Breast epithelium (tissue), 4 donors: ENCODE measurements around the gene CCDC88B. TPM values are rescaled to one million over a fixed set of nuclear protein-coding genes. Genes with fewer than 3 reads are reported as not detected.

Experiments used
- DNase-seq, 2 donors: peaks; one replicate each; pipeline ENCODE4 v3.0.0-alpha.2; 2019; ENCODE audit warnings: low spot score in 2 of 2
- H3K27ac ChIP-seq, 2 donors: fragments of 200-600 bp; sonication (generic) in 1 of 2; one replicate each; pipeline ENCODE4 v1.5.1; 2016 to 2019; ENCODE audit warnings: mild to moderate bottlenecking in 1 of 2
- H3K27me3 ChIP-seq, 2 donors: fragments of 200-600 bp; sonication (generic) in 1 of 2; one replicate each; pipeline versions ENCODE4 v1.5.1 to v1.6.0; 2017 to 2019; ENCODE audit warnings: control low read depth in 1 of 2, mild to moderate bottlenecking in 1 of 2
- H3K36me3 ChIP-seq: fragments of 200-600 bp; one replicate; pipeline ENCODE4 v1.5.1; 2019
- H3K4me1 ChIP-seq, 2 donors: fragments of 200-600 bp; sonication (generic); one replicate each; pipeline ENCODE4 v1.5.1; 2016 to 2019; ENCODE audit warnings: control low read depth in 1 of 2
- H3K4me3 ChIP-seq, 3 donors: fragments of 200-600 bp; sonication (generic); 1 replicate in 2 of 3; 2 replicates in 1 of 3; pipeline ENCODE4 v1.5.1; 2016 to 2019; ENCODE audit warnings: mild to moderate bottlenecking in 3 of 3, moderate library complexity in 2 of 3
- H3K9me3 ChIP-seq, 2 donors: fragments of 200-600 bp; sonication (generic) in 1 of 2; one replicate each; pipeline ENCODE4 v1.5.1; 2016 to 2019; ENCODE audit warnings: control low read depth in 1 of 2
- POLR2A ChIP-seq: fragments of 450-650 bp; IDR thresholded peaks from one replicate; pipeline ENCODE4 v1.6.1; 2016; ENCODE audit warnings: antibody characterized with exemption, mild to moderate bottlenecking, moderate library complexity
- POLR2AphosphoS5 ChIP-seq, 3 donors: sonication (generic); formaldehyde crosslinking; IDR thresholded peaks; one replicate each; pipeline ENCODE4 v1.6.1; 2017; ENCODE audit warnings: antibody characterized with exemption in 3 of 3
- intact Hi-C: fragments of 100-400 bp; cut with DNase I; formaldehyde crosslinking; loops from one replicate; pipeline ENCODE4 v1.15.1; 2023; ENCODE audit warnings: low total_unique reads
- total RNA-seq, 3 donors: library from RNA; depleted of rRNA; stranded (reverse); fragments of >200 nt; gene quantifications; one replicate each; pipeline ENCODE4 v1.1.0, GENCODE V29; 2016
- TF ChIP-seq, protein P1 (sequence below), 3 donors: fragments of 450-650 bp; IDR thresholded peaks; one replicate each; pipeline ENCODE4 v1.5.1; 2016 to 2017; ENCODE audit warnings: antibody characterized with exemption in 3 of 3, mild to moderate bottlenecking in 3 of 3, moderate library complexity in 3 of 3

CCDC88B gene
- total RNA-seq, 3 donors from 2014 or later, result 3.3 to 10.7 (median 5.9) TPM

- no peaks in the 10 kb centered on the region for H3K36me3 ChIP-seq
These were observed 22.6 kb upstream of the CCDC88B start, which contains the start of gene TRMT112 for GRCh38 chr11:64317325-64317960. TRMT112 (minus strand) TSS chr11:64317559; CDS start chr11:64317526, 33 bp downstream.

DNA sequence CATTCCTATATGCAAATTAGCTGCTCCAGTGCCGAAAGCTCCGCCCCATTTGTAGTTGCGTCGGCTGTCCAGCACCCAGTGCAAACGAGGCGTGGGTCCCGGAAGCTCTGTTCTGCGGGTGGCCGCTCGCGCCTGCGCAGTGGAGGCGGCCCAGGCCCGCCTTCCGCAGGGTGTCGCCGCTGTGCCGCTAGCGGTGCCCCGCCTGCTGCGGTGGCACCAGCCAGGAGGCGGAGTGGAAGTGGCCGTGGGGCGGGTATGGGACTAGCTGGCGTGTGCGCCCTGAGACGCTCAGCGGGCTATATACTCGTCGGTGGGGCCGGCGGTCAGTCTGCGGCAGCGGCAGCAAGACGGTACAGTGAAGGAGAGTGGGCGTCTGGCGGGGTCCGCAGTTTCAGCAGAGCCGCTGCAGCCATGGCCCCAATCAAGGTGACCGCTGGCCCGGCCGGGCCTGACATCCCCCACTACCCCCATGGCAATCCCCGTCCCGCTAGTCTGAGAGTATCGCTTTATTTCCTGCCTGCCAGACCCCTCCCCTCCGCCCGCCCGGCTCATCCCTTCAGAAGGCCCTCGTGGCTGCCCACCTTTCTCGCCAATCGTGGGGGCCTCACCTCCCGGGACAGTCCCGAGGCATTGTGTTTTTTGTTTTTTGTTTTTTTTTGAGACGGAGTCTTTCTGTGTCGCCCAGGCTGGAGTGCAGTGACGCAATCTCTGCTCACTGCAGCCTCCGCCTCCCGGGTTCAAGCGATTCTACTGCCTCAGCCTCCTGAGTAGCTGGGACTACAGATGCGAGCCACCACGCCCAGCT lies 21.8 kb upstream of the CCDC88B start, which contains the start of gene PRDX5:
PRDX5 (plus strand) TSS at position 161 of the 805 bp plus-strand sequence; CDS start at position 256, 95 bp downstream.
- H3K36me3 ChIP-seq, result no peaks in the 10 kb centered on the region
- no peaks in the 10 kb centered on the region for H3K27me3 ChIP-seq
- H3K9me3 ChIP-seq, result no peaks in the 10 kb centered on the region
- peaks cover 0 to 14% of the 10 kb centered on the region in 2 donors for H3K4me1 ChIP-seq
- DNase-seq, result peak; percentile 94 to 96
- H3K4me3 ChIP-seq, result peak within 1 kb of the TSS; percentile 78 to 97 (median 95)
- intact Hi-C loops, result no loop called here
- TF ChIP-seq, protein P1, sequence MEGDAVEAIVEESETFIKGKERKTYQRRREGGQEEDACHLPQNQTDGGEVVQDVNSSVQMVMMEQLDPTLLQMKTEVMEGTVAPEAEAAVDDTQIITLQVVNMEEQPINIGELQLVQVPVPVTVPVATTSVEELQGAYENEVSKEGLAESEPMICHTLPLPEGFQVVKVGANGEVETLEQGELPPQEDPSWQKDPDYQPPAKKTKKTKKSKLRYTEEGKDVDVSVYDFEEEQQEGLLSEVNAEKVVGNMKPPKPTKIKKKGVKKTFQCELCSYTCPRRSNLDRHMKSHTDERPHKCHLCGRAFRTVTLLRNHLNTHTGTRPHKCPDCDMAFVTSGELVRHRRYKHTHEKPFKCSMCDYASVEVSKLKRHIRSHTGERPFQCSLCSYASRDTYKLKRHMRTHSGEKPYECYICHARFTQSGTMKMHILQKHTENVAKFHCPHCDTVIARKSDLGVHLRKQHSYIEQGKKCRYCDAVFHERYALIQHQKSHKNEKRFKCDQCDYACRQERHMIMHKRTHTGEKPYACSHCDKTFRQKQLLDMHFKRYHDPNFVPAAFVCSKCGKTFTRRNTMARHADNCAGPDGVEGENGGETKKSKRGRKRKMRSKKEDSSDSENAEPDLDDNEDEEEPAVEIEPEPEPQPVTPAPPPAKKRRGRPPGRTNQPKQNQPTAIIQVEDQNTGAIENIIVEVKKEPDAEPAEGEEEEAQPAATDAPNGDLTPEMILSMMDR (IDR thresholded peaks at IDR 0.05), result peak; percentile 2 to 32 (median 21)
- TF ChIP-seq POLR2AphosphoS5 (IDR thresholded peaks at IDR 0.05), result peak in 2 of 3 donors; percentile 60 to 85
- peak; percentile 93 for TF ChIP-seq POLR2A
- peak within 1 kb of the TSS; percentile 98 to 99 for H3K27ac ChIP-seq

More at GRCh38 chr11:64317325-64317960, 22.6 kb upstream of the CCDC88B start, which contains the start of gene TRMT112:
- no peaks in the 10 kb centered on the region for H3K9me3 ChIP-seq
- peak within 1 kb of the TSS; percentile 98 to 99 for H3K27ac ChIP-seq
- H3K4me3 ChIP-seq, result peak within 1 kb of the TSS; percentile 78 to 97 (median 95)
- TF ChIP-seq, protein P1 (IDR thresholded peaks at IDR 0.05), result peak in 1 of 3 donors; percentile 6
- TF ChIP-seq POLR2A, result peak; percentile 81
- peak; percentile 91 to 98 (median 92) for TF ChIP-seq POLR2AphosphoS5 (IDR thresholded peaks at IDR 0.05)
- peaks cover 0 to 14% of the 10 kb centered on the region in 2 donors for H3K4me1 ChIP-seq
- H3K27me3 ChIP-seq, result no peaks in the 10 kb centered on the region
- intact Hi-C loops, result no loop called here
- DNase-seq, result peak; percentile 97 to 99

GRCh38 chr11:64318766-64319761 lies 20.9 kb upstream of the CCDC88B start:
- H3K9me3 ChIP-seq, result no peaks in the 10 kb centered on the region
- no peaks in the 10 kb centered on the region for H3K36me3 ChIP-seq
- H3K27ac ChIP-seq, result peak overlapping the region; percentile 98 to 99
- no peak for DNase-seq
- H3K27me3 ChIP-seq, result no peaks in the 10 kb centered on the region
- intact Hi-C loops, result no loop called here
- H3K4me1 ChIP-seq, result peaks cover 0 to 14% of the 10 kb centered on the region in 2 donors
- H3K4me3 ChIP-seq, result peak overlapping the region; percentile 78 to 97 (median 95)
- TF ChIP-seq POLR2A, result no peak

GRCh38 chr11:64320556-64320955 lies 19.4 kb upstream of the CCDC88B start:
- Histone ChIP-seq H3K27ac (peak overlapping the region; percentile 81 to 98), H3K4me3 (no peak overlapping the region), H3K9me3 (no peaks in the 10 kb centered on the region), H3K36me3 (no peaks in the 10 kb centered on the region), H3K4me1 (peaks cover 0 to 14% of the 10 kb centered on the region in 2 donors), H3K27me3 (no peaks in the 10 kb centered on the region)
- no peak for TF ChIP-seq POLR2A
- TF ChIP-seq, protein P1 (IDR thresholded peaks at IDR 0.05), result no peak
- no peak for DNase-seq
- intact Hi-C loops, result no loop called here

- Histone ChIP-seq H3K4me1 (peaks cover 0 to 14% of the 10 kb centered on the region in 2 donors), H3K27me3 (no peaks in the 10 kb centered on the region), H3K4me3 (no peak overlapping the region), H3K27ac (peak overlapping the region; percentile 81 to 98), H3K9me3 (no peaks in the 10 kb centered on the region), H3K36me3 (no peaks in the 10 kb centered on the region)
- TF ChIP-seq POLR2AphosphoS5 (IDR thresholded peaks at IDR 0.05) (no peak), POLR2A (no peak)
- TF ChIP-seq, protein P1 (IDR thresholded peaks at IDR 0.05), result no peak
- intact Hi-C loops, result no loop called here
- DNase-seq, result no peak
These were observed 19.0 kb upstream of the CCDC88B start for GRCh38 chr11:64321026-64321425.
